ENCODE results near the gene LDLRAD3.

Gene LDLRAD3

GRCh38 chr11:36215693-36216060 lies 271.8 kb downstream of the LDLRAD3 start:
- Histone ChIP-seq H3K9me3 (ENCODE audit: control insufficient read depth, insufficient read depth, low read length) (peaks cover 14% of the 10 kb centered on the region; the same call in 1 of the 2 replicates), H3K4me3 (ENCODE audit: low read length) (no peak overlapping the region), H3K4me2 (ENCODE audit: low read length) (no peak overlapping the region), H4K20me1 (ENCODE audit: control insufficient read depth, insufficient read depth, low read depth, low read length) (no peaks in the 10 kb centered on the region), H3K4me1 (ENCODE audit: control insufficient read depth, low read length) (no peaks in the 10 kb centered on the region), H3K27me3 (ENCODE audit: control insufficient read depth, low read length) (no peaks in the 10 kb centered on the region), H3K27ac (ENCODE audit: low read depth, low read length) (no peak overlapping the region), H3K79me2 (ENCODE audit: control insufficient read depth, low read length) (no peaks in the 10 kb centered on the region), H3K36me3 (ENCODE audit: control insufficient read depth, low read length) (no peaks in the 10 kb centered on the region), H3K9me2 (replicated peaks; ENCODE audit: control insufficient read depth, low read length) (no peaks in the 10 kb centered on the region), H3F3A (ENCODE audit: control insufficient read depth, insufficient read depth) (no peaks in the 10 kb centered on the region)
- no peak for TF ChIP-seq CTCF (IDR thresholded peaks at IDR 0.05; ENCODE audit: low read depth, low read length, poor library complexity, severe bottlenecking)
- TF ChIP-seq EZH2phosphoT487 (IDR thresholded peaks at IDR 0.05; ENCODE audit: borderline replicate concordance, low read length): no peak

- H3K9me3 ChIP-seq (ENCODE audit: control insufficient read depth, insufficient read depth, low read length): peaks cover 14% of the 10 kb centered on the region; the same call in 1 of the 2 replicates
- no peak overlapping the region for H3K27ac ChIP-seq (ENCODE audit: low read depth, low read length)
- H3K27me3 ChIP-seq (ENCODE audit: control insufficient read depth, low read length): no peaks in the 10 kb centered on the region
- H3K79me2 ChIP-seq (ENCODE audit: control insufficient read depth, low read length): no peaks in the 10 kb centered on the region
- H3F3A ChIP-seq (ENCODE audit: control insufficient read depth, insufficient read depth): no peaks in the 10 kb centered on the region
- H3K36me3 ChIP-seq (ENCODE audit: control insufficient read depth, low read length): no peaks in the 10 kb centered on the region
- H3K9me2 ChIP-seq (replicated peaks; ENCODE audit: control insufficient read depth, low read length): no peaks in the 10 kb centered on the region
- H4K20me1 ChIP-seq (ENCODE audit: control insufficient read depth, insufficient read depth, low read depth, low read length): no peaks in the 10 kb centered on the region
- no peak overlapping the region for H3K4me2 ChIP-seq (ENCODE audit: low read length)
- no peak overlapping the region for H3K4me3 ChIP-seq (ENCODE audit: low read length)
- no peaks in the 10 kb centered on the region for H3K4me1 ChIP-seq (ENCODE audit: control insufficient read depth, low read length)
- TF ChIP-seq EZH2phosphoT487 (IDR thresholded peaks at IDR 0.05; ENCODE audit: borderline replicate concordance, low read length) (no peak), CTCF (IDR thresholded peaks at IDR 0.05; ENCODE audit: low read depth, low read length, poor library complexity, severe bottlenecking) (no peak)
Observed at GRCh38 chr11:36216061-36216615, 272.3 kb downstream of the LDLRAD3 start.

- Histone ChIP-seq H3K4me2 (ENCODE audit: low read length) (no peak overlapping the region), H3K4me3 (ENCODE audit: low read length) (no peak overlapping the region), H3F3A (ENCODE audit: control insufficient read depth, insufficient read depth) (no peaks in the 10 kb centered on the region), H4K20me1 (ENCODE audit: control insufficient read depth, insufficient read depth, low read depth, low read length) (no peaks in the 10 kb centered on the region), H3K9me3 (ENCODE audit: control insufficient read depth, insufficient read depth, low read length) (peaks cover 14% of the 10 kb centered on the region; the same call in 1 of the 2 replicates), H3K79me2 (ENCODE audit: control insufficient read depth, low read length) (no peaks in the 10 kb centered on the region), H3K27ac (ENCODE audit: low read depth, low read length) (no peak overlapping the region), H3K9me2 (replicated peaks; ENCODE audit: control insufficient read depth, low read length) (no peaks in the 10 kb centered on the region), H3K4me1 (ENCODE audit: control insufficient read depth, low read length) (no peaks in the 10 kb centered on the region), H3K36me3 (ENCODE audit: control insufficient read depth, low read length) (no peaks in the 10 kb centered on the region), H3K27me3 (ENCODE audit: control insufficient read depth, low read length) (no peaks in the 10 kb centered on the region)
- TF ChIP-seq CTCF (IDR thresholded peaks at IDR 0.05; ENCODE audit: low read depth, low read length, poor library complexity, severe bottlenecking) (no peak), EZH2phosphoT487 (IDR thresholded peaks at IDR 0.05; ENCODE audit: borderline replicate concordance, low read length) (no peak)
Observed at GRCh38 chr11:36218283-36218921, 274.5 kb downstream of the LDLRAD3 start.

Data from DOHH2 (cell line).